ENCODE results near the gene PPP1R13B. TPM values are rescaled to one million over a fixed set of nuclear protein-coding genes. Genes with fewer than 3 reads are reported as not detected.

PPP1R13B gene
- total RNA-seq, 1 donor from 2014 or later = 7.3 TPM

DNA sequence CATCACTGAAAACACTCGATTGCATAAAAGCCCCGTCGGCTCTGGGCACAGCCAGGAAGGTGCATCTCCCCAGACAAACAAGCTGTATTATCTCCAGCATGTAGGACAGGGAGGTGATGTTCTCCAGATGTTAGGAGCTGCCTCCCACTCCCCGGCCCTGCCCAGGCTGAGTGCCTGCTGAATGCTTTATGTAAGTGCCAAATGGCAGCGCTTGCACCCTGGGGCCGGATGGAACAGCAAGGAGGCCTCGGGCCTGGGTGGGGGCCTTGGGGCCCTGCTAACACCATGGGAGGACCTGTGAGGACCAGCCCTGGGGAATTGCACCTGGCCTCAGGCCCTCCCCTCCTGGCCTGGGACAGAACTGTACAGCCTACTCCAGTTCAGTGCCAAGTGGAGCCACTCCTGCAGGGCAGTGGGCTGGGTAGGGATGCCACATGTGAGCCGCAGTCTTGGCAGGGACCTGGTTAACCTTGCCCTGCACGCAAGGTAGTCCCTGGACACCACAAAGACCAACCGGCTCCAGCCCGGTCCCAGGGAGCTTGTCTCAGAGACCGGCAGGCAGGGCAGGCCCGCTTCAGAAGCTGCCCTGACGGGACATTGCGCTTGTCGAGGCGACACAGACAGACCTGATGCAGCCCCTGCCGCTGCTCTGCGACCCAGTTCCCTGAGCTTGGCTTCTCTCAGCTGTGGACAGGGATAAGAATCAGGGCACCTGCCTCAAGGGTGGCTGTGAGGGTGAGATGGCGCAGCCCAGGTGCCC lies 35.3 kb upstream of the PPP1R13B start:
- no peak for DNase-seq (ENCODE audit: low read depth)
- H3K4me3 ChIP-seq (ENCODE audit: low read depth, low read length) = no peak overlapping the region
- H3K36me3 ChIP-seq (ENCODE audit: control insufficient read depth, insufficient read depth, low read length) = no peaks in the 10 kb centered on the region
- TF ChIP-seq, protein P1, sequence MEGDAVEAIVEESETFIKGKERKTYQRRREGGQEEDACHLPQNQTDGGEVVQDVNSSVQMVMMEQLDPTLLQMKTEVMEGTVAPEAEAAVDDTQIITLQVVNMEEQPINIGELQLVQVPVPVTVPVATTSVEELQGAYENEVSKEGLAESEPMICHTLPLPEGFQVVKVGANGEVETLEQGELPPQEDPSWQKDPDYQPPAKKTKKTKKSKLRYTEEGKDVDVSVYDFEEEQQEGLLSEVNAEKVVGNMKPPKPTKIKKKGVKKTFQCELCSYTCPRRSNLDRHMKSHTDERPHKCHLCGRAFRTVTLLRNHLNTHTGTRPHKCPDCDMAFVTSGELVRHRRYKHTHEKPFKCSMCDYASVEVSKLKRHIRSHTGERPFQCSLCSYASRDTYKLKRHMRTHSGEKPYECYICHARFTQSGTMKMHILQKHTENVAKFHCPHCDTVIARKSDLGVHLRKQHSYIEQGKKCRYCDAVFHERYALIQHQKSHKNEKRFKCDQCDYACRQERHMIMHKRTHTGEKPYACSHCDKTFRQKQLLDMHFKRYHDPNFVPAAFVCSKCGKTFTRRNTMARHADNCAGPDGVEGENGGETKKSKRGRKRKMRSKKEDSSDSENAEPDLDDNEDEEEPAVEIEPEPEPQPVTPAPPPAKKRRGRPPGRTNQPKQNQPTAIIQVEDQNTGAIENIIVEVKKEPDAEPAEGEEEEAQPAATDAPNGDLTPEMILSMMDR (IDR thresholded peaks at IDR 0.05; ENCODE audit: insufficient read depth, low read length, poor library complexity, severe bottlenecking) = no peak
- peaks cover 4% of the 10 kb centered on the region for H3K27me3 ChIP-seq (ENCODE audit: control insufficient read depth, insufficient read depth, low read length)

DNA sequence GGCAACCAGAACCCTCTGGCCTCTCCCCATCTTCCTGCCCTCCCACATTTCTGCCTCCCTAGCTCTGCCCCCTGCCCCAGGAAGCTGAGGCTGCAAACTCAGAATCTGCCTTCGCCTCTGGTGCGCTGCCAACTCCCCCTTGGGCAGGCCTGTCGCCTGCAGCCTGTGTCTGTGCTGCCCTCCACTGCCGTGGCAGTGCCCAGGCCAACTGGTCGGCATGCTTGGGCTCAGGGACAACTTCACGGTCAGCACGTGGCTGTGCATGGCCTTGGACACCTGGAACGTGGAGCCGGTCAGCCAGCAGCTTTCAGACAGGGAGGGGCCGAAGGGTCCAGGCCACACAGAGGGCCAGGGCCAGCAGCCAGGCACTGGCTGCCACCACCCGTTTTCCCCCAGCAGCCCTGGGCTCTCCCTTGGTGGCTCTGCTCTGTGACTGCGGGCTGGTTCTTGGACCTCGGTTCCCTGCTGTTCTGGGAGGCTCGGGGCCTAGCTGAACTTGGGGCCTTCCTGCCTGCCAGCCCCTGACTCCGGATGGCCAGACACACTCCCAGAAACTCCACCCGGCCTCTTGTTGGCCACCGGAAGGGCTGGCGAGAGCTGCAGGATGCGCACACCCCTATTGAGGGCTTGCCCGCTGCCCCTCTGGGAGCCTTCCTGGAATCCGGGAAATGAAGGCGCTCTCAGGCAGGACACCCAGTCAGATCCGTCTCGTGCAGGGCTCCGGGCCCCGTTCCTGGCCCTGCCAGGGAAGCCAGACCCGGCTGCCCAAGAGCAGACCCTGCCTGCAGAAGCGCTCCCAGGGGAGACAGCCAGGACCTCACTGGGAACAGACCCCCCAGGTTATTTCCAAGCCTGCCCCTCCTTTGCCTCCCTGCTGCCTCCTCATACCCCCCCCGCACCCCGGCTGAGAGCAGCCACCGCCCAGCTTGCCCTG lies 34.2 kb upstream of the PPP1R13B start:
- H3K4me3 ChIP-seq (ENCODE audit: low read depth, low read length) = no peak overlapping the region
- TF ChIP-seq, protein P1 (IDR thresholded peaks at IDR 0.05; ENCODE audit: insufficient read depth, low read length, poor library complexity, severe bottlenecking) = no peak

DNA sequence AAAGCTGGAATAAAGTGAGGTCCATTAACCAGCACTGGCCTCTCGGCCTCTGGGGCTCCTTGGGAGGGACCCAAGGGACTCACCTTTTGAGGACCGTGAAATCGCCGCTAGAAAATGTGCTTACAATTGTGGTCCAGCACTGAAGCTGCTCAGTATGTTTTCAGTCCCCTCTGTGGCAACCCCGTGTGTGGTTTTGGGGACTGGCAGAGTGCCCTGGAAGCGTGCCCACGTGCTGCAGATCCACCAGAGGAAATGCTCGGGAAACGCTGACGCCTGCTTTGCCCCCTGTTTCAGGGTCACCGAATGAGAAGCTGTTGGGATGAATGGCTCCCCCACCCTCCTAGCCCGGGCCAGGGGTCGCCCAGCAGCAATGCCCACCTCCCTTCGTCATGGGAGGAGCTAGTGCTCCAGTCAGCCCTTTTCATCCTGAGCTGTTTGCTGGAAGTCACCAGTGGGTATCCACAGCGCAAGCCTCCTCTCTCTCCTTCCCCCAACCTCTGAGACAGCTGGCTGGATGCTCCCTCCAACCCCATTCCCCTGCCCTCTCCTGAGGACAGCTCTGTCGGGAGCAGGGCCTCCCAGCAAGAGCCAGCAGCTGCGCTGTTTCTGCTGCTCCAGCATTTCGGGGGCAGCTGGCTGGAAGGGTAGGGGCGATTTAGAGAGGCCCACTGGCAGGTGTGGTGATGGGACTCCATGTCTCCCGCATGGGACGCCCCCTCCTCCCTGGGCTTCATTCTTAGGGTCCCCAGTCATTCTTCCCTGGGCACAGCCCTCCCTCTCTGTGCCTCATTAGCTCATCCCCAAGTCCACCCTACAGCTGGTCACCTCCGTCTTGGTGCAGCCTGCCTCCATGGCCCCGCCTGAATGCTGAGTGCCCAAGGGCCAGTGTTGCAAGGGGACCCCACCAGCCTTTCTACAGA lies 33.2 kb upstream of the PPP1R13B start:
- peaks cover 1% of the 10 kb centered on the region for H3K27me3 ChIP-seq (ENCODE audit: control insufficient read depth, insufficient read depth, low read length)
- H3K36me3 ChIP-seq (ENCODE audit: control insufficient read depth, insufficient read depth, low read length) = no peaks in the 10 kb centered on the region
- TF ChIP-seq, protein P1 (IDR thresholded peaks at IDR 0.05; ENCODE audit: insufficient read depth, low read length, poor library complexity, severe bottlenecking) = no peak
- H3K4me3 ChIP-seq (ENCODE audit: low read depth, low read length) = no peak overlapping the region
- DNase-seq (ENCODE audit: low read depth) = peak; percentile 34

More for the DNA sequence above, 34.2 kb upstream of the PPP1R13B start:
- no peak for DNase-seq (ENCODE audit: low read depth)
- peaks cover 4% of the 10 kb centered on the region for H3K27me3 ChIP-seq (ENCODE audit: control insufficient read depth, insufficient read depth, low read length)
- H3K36me3 ChIP-seq (ENCODE audit: control insufficient read depth, insufficient read depth, low read length) = no peaks in the 10 kb centered on the region

DNA sequence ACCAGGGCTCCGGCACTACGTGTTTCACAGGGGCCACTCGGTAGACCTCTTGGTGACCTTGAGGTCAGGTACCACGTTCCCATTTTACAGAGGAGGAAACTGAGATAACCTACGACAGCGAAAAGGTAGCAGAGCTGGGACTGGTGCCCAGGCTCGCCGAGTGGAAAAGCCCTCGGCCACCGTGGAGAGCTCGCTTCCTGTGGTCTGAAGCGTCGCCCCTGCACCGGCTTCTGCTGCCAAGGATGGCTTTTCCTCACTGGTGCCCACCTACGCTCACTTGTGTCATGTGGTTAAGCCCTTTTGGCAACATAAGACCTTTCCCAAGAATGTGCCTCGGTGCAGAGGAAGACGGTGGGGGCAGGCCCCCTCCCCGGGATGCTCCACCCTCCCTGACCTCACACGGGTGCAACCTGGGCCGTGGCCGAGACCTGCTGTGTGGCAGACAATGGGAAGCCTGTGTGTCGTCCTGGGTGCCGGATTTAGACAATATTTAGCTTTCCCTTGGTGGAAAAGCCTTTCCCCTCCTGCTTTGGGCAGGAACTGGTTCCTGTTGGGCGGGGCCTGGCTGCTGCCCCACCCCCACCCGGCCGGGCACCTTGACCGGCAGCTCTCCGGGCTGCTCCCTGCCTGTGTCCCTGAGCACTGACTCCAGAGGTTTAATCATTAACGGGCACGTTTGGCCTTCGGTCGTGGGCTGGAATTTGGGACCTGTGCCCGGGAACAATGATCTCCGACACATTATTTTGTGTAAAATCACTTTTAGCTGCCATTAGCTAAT lies 32.4 kb upstream of the PPP1R13B start:
- Histone ChIP-seq H3K4me3 (ENCODE audit: low read depth, low read length) (peak overlapping the region; percentile 6), H3K27me3 (ENCODE audit: control insufficient read depth, insufficient read depth, low read length) (no peaks in the 10 kb centered on the region), H3K36me3 (ENCODE audit: control insufficient read depth, insufficient read depth, low read length) (no peaks in the 10 kb centered on the region)
- TF ChIP-seq, protein P1 (IDR thresholded peaks at IDR 0.05; ENCODE audit: insufficient read depth, low read length, poor library complexity, severe bottlenecking) = no peak
- peak; percentile 53 for DNase-seq (ENCODE audit: low read depth)

DNA sequence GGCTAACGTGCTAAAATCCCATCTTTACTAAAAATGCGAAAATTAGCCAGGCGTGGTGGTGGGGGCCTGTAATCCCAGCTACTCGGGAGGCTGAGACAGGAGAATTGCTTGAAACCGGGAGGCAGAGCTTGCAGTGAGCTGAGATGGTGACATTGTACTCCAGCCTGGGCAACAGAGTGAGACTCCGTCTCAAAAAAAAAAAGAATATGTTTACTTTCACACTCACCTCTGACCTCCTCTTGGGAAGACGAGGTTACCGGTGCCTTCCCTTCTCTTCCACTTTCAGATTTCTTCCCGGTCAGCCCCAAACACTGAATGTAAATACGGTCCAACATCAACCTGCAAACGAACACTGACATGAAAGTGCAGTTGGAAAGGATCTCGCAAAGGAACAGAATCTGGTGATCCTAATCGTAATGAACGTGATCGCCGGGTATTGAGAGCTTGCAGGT lies 31.8 kb upstream of the PPP1R13B start:
- Histone ChIP-seq H3K4me3 (ENCODE audit: low read depth, low read length) (no peak overlapping the region), H3K27me3 (ENCODE audit: control insufficient read depth, insufficient read depth, low read length) (no peaks in the 10 kb centered on the region), H3K36me3 (ENCODE audit: control insufficient read depth, insufficient read depth, low read length) (no peaks in the 10 kb centered on the region)
- no peak for DNase-seq (ENCODE audit: low read depth)
- TF ChIP-seq, protein P1 (IDR thresholded peaks at IDR 0.05; ENCODE audit: insufficient read depth, low read length, poor library complexity, severe bottlenecking) = no peak

All from kidney epithelial cell (primary cell).